H1 (cell line): Measurements from ENCODE around the gene BBX. TPM values are rescaled to one million over a fixed set of nuclear protein-coding genes. Genes with fewer than 3 reads are reported as not detected.

Experiments
- CTCF ChIA-PET: fragments of 300-600 bp; sonication (Branson Sonifier 250); formaldehyde crosslinking; loops from one replicate; lab custom pipeline; 2021; ENCODE audit not compliant: partially characterized antibody; lab: Charles Lee
- POLR2A ChIA-PET: fragments of 300-600 bp; sonication (Branson Sonifier 250); formaldehyde crosslinking; loops from one replicate; lab custom pipeline; 2021; ENCODE audit warnings: inconsistent platforms; ENCODE audit not compliant: partially characterized antibody; lab: Charles Lee
- DNase-seq, 2 experiments: peaks; one replicate each; pipeline versions ENCODE4 v3.0.0 to v3.0.0-alpha.2; 2010 to 2022; ENCODE audit warnings: low spot score in 2 of 2, low read depth in 1 of 2, mixed read lengths in 1 of 2
- FAIRE-seq: peaks from 2 replicates; lab custom pipeline; 2011; peaks lifted over from hg19 to GRCh38; lab: Jason Lieb, UNC
- H2AFZ ChIP-seq: 2 replicates; pipeline ENCODE4 v1.8.1; 2012; ENCODE audit warnings: low read length, inconsistent platforms
- H2AK5ac ChIP-seq: 2 replicates; pipeline ENCODE4 v1.6.1; 2013; ENCODE audit warnings: low read depth, low read length
- H2BK120ac ChIP-seq: replicated peaks from 2 replicates; pipeline ENCODE3; 2013; ENCODE audit warnings: low read depth, low read length, inconsistent platforms
- H2BK12ac ChIP-seq: 2 replicates; pipeline ENCODE4 v1.6.1; 2013; ENCODE audit warnings: low read depth, low read length
- H2BK15ac ChIP-seq: 2 replicates; pipeline ENCODE4 v1.6.1; 2013; ENCODE audit warnings: low read length
- H2BK20ac ChIP-seq: 2 replicates; pipeline ENCODE4 v1.6.1; 2013; ENCODE audit warnings: low read length
- H2BK5ac ChIP-seq: 2 replicates; pipeline ENCODE4 v1.6.1; 2013; ENCODE audit warnings: low read depth, low read length
- H3K14ac ChIP-seq: 2 replicates; pipeline ENCODE4 v1.6.1; 2013; ENCODE audit warnings: inconsistent platforms; ENCODE audit not compliant: insufficient read length
- H3K18ac ChIP-seq: 2 replicates; pipeline ENCODE4 v1.6.1; 2013; ENCODE audit warnings: low read length; ENCODE audit errors: extremely low read depth
- H3K23ac ChIP-seq: 2 replicates; pipeline ENCODE4 v1.6.1; 2013; ENCODE audit warnings: inconsistent platforms; ENCODE audit not compliant: insufficient read length
- H3K23me2 ChIP-seq: 2 replicates; pipeline ENCODE4 v1.6.1; 2013; ENCODE audit warnings: low read depth, low read length
- H3K27ac ChIP-seq: 2 replicates; pipeline ENCODE4 v1.6.1; 2011; ENCODE audit warnings: low read depth, low read length, inconsistent platforms
- H3K27me3 ChIP-seq, 4 experiments: replicated peaks in 1 of 4; 1 replicate in 1 of 4; 2 replicates in 3 of 4; pipeline versions ENCODE4 v1.6.1 to v1.8.1; 2011 to 2013; ENCODE audit warnings: low read length in 3 of 4, mild to moderate bottlenecking in 3 of 4, inconsistent platforms in 2 of 4, mixed read lengths in 2 of 4, moderate library complexity in 1 of 4; ENCODE audit not compliant: control insufficient read depth in 3 of 4, insufficient read depth in 3 of 4; ENCODE audit errors: extremely low read depth in 1 of 4
- H3K36me3 ChIP-seq, 4 experiments: 2 replicates each; pipeline versions ENCODE4 v1.6.1 to v1.8.1; 2011 to 2013; ENCODE audit warnings: mild to moderate bottlenecking in 4 of 4, low read length in 3 of 4, moderate library complexity in 2 of 4, control low read depth in 1 of 4, inconsistent platforms in 1 of 4; ENCODE audit not compliant: insufficient read depth in 4 of 4, control insufficient read depth in 2 of 4
- H3K4ac ChIP-seq: replicated peaks from 2 replicates; pipeline ENCODE3; 2013; ENCODE audit warnings: low read length, low read depth, mixed read lengths, inconsistent platforms; ENCODE audit not compliant: insufficient read length
- H3K4me1 ChIP-seq, 4 experiments: replicated peaks in 1 of 4; 1 replicate in 1 of 4; 2 replicates in 3 of 4; pipeline versions ENCODE4 v1.6.1 to v1.8.1; 2011 to 2013; ENCODE audit warnings: low read length in 3 of 4, inconsistent platforms in 2 of 4, mixed read lengths in 1 of 4; ENCODE audit not compliant: insufficient read depth in 4 of 4, control insufficient read depth in 3 of 4
- H3K4me2 ChIP-seq, 2 experiments: 2 replicates each; pipeline versions ENCODE4 v1.6.1 to v1.8.1; 2011 to 2013; ENCODE audit warnings: low read depth in 2 of 2, low read length in 2 of 2, control low read depth in 1 of 2, inconsistent platforms in 1 of 2, mild to moderate bottlenecking in 1 of 2; ENCODE audit not compliant: insufficient read depth in 1 of 2
- H3K4me3 ChIP-seq, 4 experiments: fragments of 200-600, 300-600 bp in 1 of 4; sonication (generic), shearing (Covaris generic), sonication (Bioruptor Twin) in 1 of 4; 2 replicates each; pipeline versions ENCODE4 v1.5.1 to v1.8.1; 2011 to 2016; ENCODE audit warnings: low read length in 4 of 4, low read depth in 3 of 4, control low read depth in 2 of 4, inconsistent platforms in 2 of 4, mild to moderate bottlenecking in 2 of 4, mixed read lengths in 1 of 4, moderate library complexity in 1 of 4; ENCODE audit not compliant: insufficient read depth in 2 of 4; ENCODE audit errors: extremely low read depth in 1 of 4
- H3K56ac ChIP-seq: replicated peaks from 2 replicates; pipeline ENCODE3; 2013; ENCODE audit warnings: low read depth, mild to moderate bottlenecking, mixed read lengths, low read length, inconsistent platforms; ENCODE audit not compliant: insufficient read length
- H3K79me1 ChIP-seq: 2 replicates; pipeline ENCODE4 v1.6.1; 2013; ENCODE audit warnings: low read depth, low read length, control low read depth
- H3K79me2 ChIP-seq, 2 experiments: 2 replicates each; pipeline versions ENCODE4 v1.6.1 to v1.8.1; 2012 to 2013; ENCODE audit warnings: low read length in 2 of 2, mild to moderate bottlenecking in 2 of 2, inconsistent platforms in 1 of 2; ENCODE audit not compliant: insufficient read depth in 2 of 2, control insufficient read depth in 1 of 2
- H3K9ac ChIP-seq, 4 experiments: replicated peaks in 1 of 4; 1 replicate in 1 of 4; 2 replicates in 3 of 4; pipeline versions ENCODE4 v1.6.1 to v1.8.1; 2011 to 2013; ENCODE audit warnings: low read depth in 3 of 4, low read length in 3 of 4, control low read depth in 2 of 4, mild to moderate bottlenecking in 2 of 4, moderate library complexity in 2 of 4, inconsistent platforms in 1 of 4; ENCODE audit errors: extremely low read depth in 1 of 4
- H3K9me3 ChIP-seq, 2 experiments: 2 replicates each; pipeline versions ENCODE4 v1.6.1 to v1.8.1; 2012 to 2013; ENCODE audit warnings: mild to moderate bottlenecking in 2 of 2, moderate library complexity in 2 of 2, control low read depth in 1 of 2, inconsistent platforms in 1 of 2, low read depth in 1 of 2, low read length in 1 of 2, mixed read lengths in 1 of 2; ENCODE audit not compliant: insufficient read depth in 2 of 2
- H4K20me1 ChIP-seq, 2 experiments: replicated peaks in 1 of 2; 2 replicates each; pipeline versions ENCODE3 to v1.8.1; 2011 to 2013; ENCODE audit warnings: inconsistent platforms in 2 of 2, low read length in 2 of 2, mild to moderate bottlenecking in 1 of 2; ENCODE audit not compliant: insufficient read depth in 2 of 2, control insufficient read depth in 1 of 2
- H4K5ac ChIP-seq: 2 replicates; pipeline ENCODE4 v1.6.1; 2013; ENCODE audit warnings: low read length, low read depth, mixed read lengths, inconsistent platforms; ENCODE audit not compliant: insufficient read length
- H4K8ac ChIP-seq: 2 replicates; pipeline ENCODE4 v1.8.0; 2013; ENCODE audit warnings: mild to moderate bottlenecking, moderate library complexity, low read length, inconsistent platforms; ENCODE audit not compliant: insufficient read depth; ENCODE audit errors: extremely low read depth
- H4K91ac ChIP-seq: replicated peaks from 2 replicates; pipeline ENCODE3; 2013; ENCODE audit warnings: low read length, mixed read lengths, inconsistent platforms; ENCODE audit not compliant: insufficient read length
- ATF2 ChIP-seq: IDR thresholded peaks from 2 replicates; pipeline ENCODE4 v1.6.1; 2012; ENCODE audit warnings: low read length, inconsistent platforms
- BCL11A ChIP-seq, 2 experiments: IDR thresholded peaks; one replicate each; pipeline ENCODE4 v1.6.1; 2011; ENCODE audit warnings: low read depth in 2 of 2, low read length in 2 of 2, mild to moderate bottlenecking in 2 of 2
- CBX8 ChIP-seq: fragments of 300-800, 300-1000 bp; sonication (generic); IDR thresholded peaks from 2 replicates; pipeline ENCODE4 v1.7.1; 2016; ENCODE audit warnings: low read depth, low read length, borderline replicate concordance
- E2F6 ChIP-seq: IDR thresholded peaks from 2 replicates; pipeline ENCODE4 v1.6.1; 2012; ENCODE audit warnings: inconsistent platforms
- EP300 ChIP-seq, 2 experiments: IDR thresholded peaks; 1 replicate in 1 of 2; 2 replicates in 1 of 2; pipeline ENCODE4 v1.6.1; 2011 to 2012; ENCODE audit warnings: low read depth in 2 of 2, low read length in 2 of 2, mild to moderate bottlenecking in 2 of 2, borderline replicate concordance in 1 of 2, inconsistent platforms in 1 of 2, moderate library complexity in 1 of 2
- JUN ChIP-seq: IDR thresholded peaks from 2 replicates; pipeline ENCODE4 v1.6.1; 2011; ENCODE audit warnings: low read depth, mild to moderate bottlenecking, improper control_type of control experiment, low read length
- RFX5 ChIP-seq: IDR thresholded peaks from 2 replicates; pipeline ENCODE4 v1.6.1; 2011; ENCODE audit warnings: low read depth, low read length, improper control_type of control experiment, borderline replicate concordance
- SAP30 ChIP-seq: fragments of 300-600 bp; sonication (generic); IDR thresholded peaks from 2 replicates; pipeline ENCODE4 v1.7.1; 2012; ENCODE audit warnings: low read length, moderate library complexity, mild to moderate bottlenecking, inconsistent platforms; ENCODE audit not compliant: insufficient read depth, insufficient replicate concordance
- SIN3A ChIP-seq, 2 experiments: IDR thresholded peaks in 1 of 2; conservative IDR thresholded peaks in 1 of 2; 2 replicates each; pipeline ENCODE4 v1.6.1; 2011 to 2012; ENCODE audit warnings: low read length in 2 of 2, improper control_type of control experiment in 1 of 2, low read depth in 1 of 2, mild to moderate bottlenecking in 1 of 2
- SP4 ChIP-seq: IDR thresholded peaks from 2 replicates; pipeline ENCODE4 v1.6.1; 2012; ENCODE audit warnings: low read length, inconsistent platforms
- SRF ChIP-seq: IDR thresholded peaks from 2 replicates; pipeline ENCODE4 v1.6.1; 2011; ENCODE audit warnings: mild to moderate bottlenecking, low read depth, low read length, moderate library complexity
- WGBS, 2 experiments: shearing (Covaris generic) in 1 of 2; methylation state at CpG; one replicate each; pipeline versions ENCODE4 v1.1.6 to v1.1.7; 2013 to 2015; ENCODE audit warnings: low lambda C conversion rate in 2 of 2, mixed read lengths in 2 of 2, inconsistent platforms in 1 of 2, low coverage in 1 of 2, missing lambda C conversion rate in 1 of 2; ENCODE audit not compliant: insufficient replicate concordance in 2 of 2, insufficient coverage in 1 of 2, insufficient read length in 1 of 2; ENCODE audit errors: extremely low coverage in 1 of 2, missing lambda C conversion rate in 1 of 2; 5-methylcytosine and 5-hydroxymethylcytosine counted together
- polyA plus RNA-seq, 7 experiments: library from polyadenylated mRNA; depleted of rRNA in 3 of 7; stranded (reverse) in 5 of 7; unstranded in 2 of 7; fragments of >200 nt in 5 of 7; fragments of 200-250 nt in 2 of 7; gene quantifications; 1 replicate in 5 of 7; 2 replicates in 1 of 7; 4 replicates in 1 of 7; pipeline versions ENCODE4 v1.2.1 to v1.2.3, GENCODE V29; 2011 to 2013; ENCODE audit warnings: missing spikeins in 2 of 7, mixed read lengths in 2 of 7
- total RNA-seq: library from RNA; stranded (reverse); fragmentation: NEBNext Ultra II Directional; extraction: Animal tissue kit (Norgen Biotek cat#: 25700); gene quantifications from 2 replicates; pipeline ENCODE4 v1.2.1, GENCODE V29; 2021

Gene BBX
- total and polyA plus RNA-seq, 2 of the 8 experiments (the other 6 are each of a cell fraction or from before 2014, with no cell fraction given): 11.0 to 42.5 TPM

GRCh38 chr3:107699682-107700081 lies 176.9 kb downstream of the BBX start:
- Histone ChIP-seq H3K23me2 (no peaks in the 10 kb centered on the region), H3K9me3 (no peaks in the 10 kb centered on the region), H3K79me2 (peaks cover 0 to 16% of the 10 kb centered on the region in 2 experiments; a peak in 2 of 4 replicates), H2BK12ac (no peak overlapping the region), H3K27me3 (no peaks in the 10 kb centered on the region), H2AK5ac (no peak overlapping the region), H2BK5ac (no peak overlapping the region), H3K14ac (no peak overlapping the region), H2BK120ac (no peak overlapping the region), H4K91ac (no peak overlapping the region), H3K4me1 (0 out of 7 replicates have a peak, but pooled peaks cover 0 to 2% (median 0%) of the 10 kb centered on the region in 4 experiments), H4K5ac (no peak overlapping the region), H3K79me1 (no peaks in the 10 kb centered on the region; the same call in 1 of the 2 replicates), H3K27ac (no peak overlapping the region), H3K56ac (no peak overlapping the region), H3K9ac (no peak overlapping the region), H3K23ac (no peak overlapping the region), H2AFZ (no peak overlapping the region), H3K4ac (no peak overlapping the region), H3K4me3 (no peak overlapping the region), H2BK20ac (no peak overlapping the region), H3K4me2 (no peak overlapping the region), H4K20me1 (no peaks in the 10 kb centered on the region), H3K36me3 (no peaks in the 10 kb centered on the region), H3K18ac (no peak overlapping the region), H4K8ac (no peak overlapping the region), H2BK15ac (no peak overlapping the region)
- DNase-seq: no peak
- ChIA-PET POLR2A (no interaction called here), CTCF (interaction anchor here (0.5 to 1.6 kb wide), 6 partner anchors 10 to 155 kb away, joined by 3 to 9 read pairs (median 4); no protein-coding TSS in a partner anchor)
- WGBS, 2 experiments: 83% methylated on average over 2 of the region's 2 CpGs; no CpG with 5 or more reads in 1 of the 2 experiments
- FAIRE-seq: no peak
- TF ChIP-seq E2F6 (no peak), CBX8 (no peak), SIN3A (conservative IDR thresholded peaks at IDR 0.05 in 1 of 2, IDR thresholded peaks at IDR 0.05 in 1 of 2; ENCODE audit: low read depth in 1 of 2, low read length in 2 of 2) (no peak), SP4 (no peak), BCL11A (IDR thresholded peaks at IDR 0.05; ENCODE audit: low read depth in 2 of 2, low read length in 2 of 2) (no peak), JUN (no peak), SRF (no peak), EP300 (IDR thresholded peaks at IDR 0.05; ENCODE audit: borderline replicate concordance in 1 of 2, low read depth in 2 of 2, low read length in 2 of 2) (no peak), ATF2 (no peak), SAP30 (no peak), RFX5 (no peak)
